GM12874 (cell line): ENCODE data around the gene TMEM121.
A peak's percentile ranks its signal among the peaks of the same experiment; 100 is the strongest.

ENCODE experiments used
- CTCF ChIP-seq: IDR thresholded peaks from 2 replicates; pipeline ENCODE4 v1.5.1; 2011; ENCODE audit warnings: low read depth, mild to moderate bottlenecking, control low read depth, low read length, moderate library complexity; ENCODE audit not compliant: insufficient read depth

TMEM121 gene

GRCh38 chr14:105485739-105486162 lies 40.6 kb upstream of the TMEM121 start:
- peak; percentile 55 for TF ChIP-seq CTCF

- no peak for TF ChIP-seq CTCF
These were observed 40.0 kb upstream of the TMEM121 start, which contains the start of gene CRIP1 for GRCh38 chr14:105486163-105486973. TSS of gene CRIP1 (plus strand) at chr14:105486886. CDS start at chr14:105487260, 374 bp downstream.

GRCh38 chr14:105486974-105487448 lies 39.4 kb upstream of the TMEM121 start:
- no peak for TF ChIP-seq CTCF

GRCh38 chr14:105487449-105487985 lies 38.9 kb upstream of the TMEM121 start:
- no peak for TF ChIP-seq CTCF

GRCh38 chr14:105487986-105488777 lies 38.2 kb upstream of the TMEM121 start:
- 0 out of 2 replicates have a peak, but pooled peaks have one; percentile 15 for TF ChIP-seq CTCF

- no peak for TF ChIP-seq CTCF
These were observed 37.4 kb upstream of the TMEM121 start for GRCh38 chr14:105488781-105489541.
